ENCODE data around the gene ANKIB1.

ANKIB1 gene

DNA sequence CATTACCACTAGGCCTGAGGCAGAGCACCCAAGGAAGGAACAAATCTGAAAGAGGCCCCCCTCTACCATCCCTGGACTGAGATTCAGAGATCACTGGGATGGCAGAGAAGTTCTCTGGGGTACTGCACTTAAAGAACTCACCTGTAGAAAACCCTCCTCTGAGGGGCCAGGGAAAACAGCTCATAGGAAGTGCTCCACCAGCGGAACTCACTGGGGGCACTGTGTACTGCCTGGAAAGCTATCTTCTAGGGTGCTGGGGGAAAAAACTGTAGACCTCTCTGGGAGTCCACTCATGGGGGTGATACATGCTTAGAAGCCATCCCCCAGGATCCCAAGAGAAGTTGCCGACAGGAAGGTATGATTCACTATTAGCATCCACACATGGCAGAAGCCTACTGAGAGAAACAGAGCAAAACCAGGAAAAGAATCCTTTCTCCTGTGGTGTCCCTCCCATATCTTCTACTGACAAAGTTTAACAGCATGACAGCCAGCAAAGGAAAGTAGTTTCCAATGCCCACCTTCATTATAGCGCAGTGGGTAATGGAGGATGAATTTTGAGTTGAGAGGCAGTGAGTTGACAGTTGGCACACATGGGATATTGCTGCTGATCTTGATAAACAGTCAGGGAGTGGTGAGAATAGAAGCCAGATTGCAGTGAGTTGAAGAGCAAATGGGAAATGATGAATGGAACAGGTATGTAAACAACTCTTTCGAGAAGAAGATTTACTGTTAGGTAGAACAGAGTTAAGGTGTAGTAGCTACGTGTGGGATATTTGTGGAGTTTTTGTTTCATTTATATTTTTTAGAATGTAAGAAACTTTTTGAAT, 20.9 kb downstream of the ANKIB1 start:
- DNase-seq (ENCODE audit: low spot score) = no peak

DNA sequence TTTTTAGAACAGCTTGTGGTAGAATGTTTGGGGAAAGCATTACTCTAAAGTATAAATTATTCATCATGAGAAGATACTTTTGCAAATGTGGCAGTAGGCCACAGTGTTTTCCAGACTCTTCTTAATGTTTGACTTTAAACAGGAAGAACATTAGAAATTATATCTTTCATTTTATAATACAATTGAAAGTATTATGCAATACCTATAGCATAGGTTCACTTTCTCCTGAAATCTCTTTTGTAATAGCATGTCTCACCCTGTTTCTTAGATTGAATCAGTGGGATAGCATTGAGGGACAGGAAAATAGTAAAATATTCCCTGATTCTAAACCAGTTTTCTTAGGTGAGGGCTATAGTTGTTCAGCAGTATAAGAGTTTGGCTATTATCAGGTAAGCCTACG, 23.1 kb downstream of the ANKIB1 start:
- no peak for DNase-seq (ENCODE audit: low spot score)

DNA sequence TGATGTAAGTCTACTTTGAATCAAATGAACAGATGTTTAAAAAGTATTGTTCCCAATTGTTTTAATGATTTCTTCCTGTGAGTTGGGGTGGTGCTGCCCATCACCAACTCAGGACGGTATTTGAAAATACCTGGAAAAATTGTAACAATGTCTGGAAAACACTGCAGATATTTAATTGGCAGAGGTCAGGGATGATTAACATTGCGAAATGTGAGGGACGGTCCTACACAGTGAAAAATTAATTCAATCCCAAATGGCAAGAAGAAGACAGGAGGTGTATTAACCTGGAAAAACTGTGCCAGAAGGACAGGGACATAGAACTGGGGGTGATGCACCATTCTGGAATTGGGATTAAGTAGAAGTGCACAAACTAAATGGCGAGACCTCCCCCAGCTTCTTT, 29.6 kb downstream of the ANKIB1 start:
- DNase-seq (ENCODE audit: low spot score) = no peak

DNA sequence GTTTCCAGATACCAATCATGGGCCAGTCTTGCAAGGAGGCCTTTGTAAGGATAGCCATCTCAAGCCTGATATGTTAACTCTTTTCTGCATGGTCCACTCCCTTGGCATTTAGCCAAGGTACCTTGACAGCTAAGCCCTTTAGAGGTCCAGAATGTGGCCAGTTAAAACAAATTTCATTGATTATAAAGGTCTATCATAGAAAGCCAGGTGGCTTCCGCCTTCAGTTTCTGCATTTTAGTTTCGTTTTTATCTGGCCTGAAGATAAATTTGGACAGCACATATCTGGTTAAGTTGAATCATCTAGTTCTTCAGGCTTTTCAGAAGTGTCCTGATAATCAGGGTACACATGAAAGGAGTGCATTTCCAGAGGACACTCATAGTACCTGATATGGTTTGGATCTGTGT, 30.7 kb downstream of the ANKIB1 start:
- DNase-seq (ENCODE audit: low spot score) = no peak

DNA sequence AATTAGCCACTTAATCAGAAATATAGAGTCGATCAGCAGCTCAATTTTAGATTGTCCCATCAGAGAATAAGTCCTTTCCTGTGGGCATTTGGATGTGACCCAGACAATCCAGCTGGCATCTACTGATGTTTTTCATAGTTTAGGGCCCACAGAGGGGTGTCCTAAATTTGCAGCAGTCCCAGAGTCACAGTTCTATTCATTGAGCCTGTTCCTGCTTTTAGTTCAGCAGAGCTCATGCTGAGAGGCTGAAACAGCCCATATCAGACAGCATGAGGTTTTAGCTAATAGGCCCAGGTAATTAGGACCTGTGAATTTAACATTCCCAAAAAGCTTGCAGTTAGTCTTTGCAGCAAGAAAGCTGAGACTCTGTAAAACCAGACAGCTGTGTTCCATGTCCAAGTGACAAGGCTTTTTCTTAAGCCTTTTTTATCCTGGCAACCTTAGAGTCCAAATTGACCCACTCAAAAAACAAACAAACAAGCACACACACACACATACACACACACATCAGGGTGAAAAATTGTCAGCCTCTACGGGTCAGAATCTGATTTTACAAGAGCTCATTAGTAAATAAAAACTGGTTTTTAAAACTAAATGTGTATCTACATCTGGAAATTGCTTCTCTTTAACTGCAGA, 33.7 kb downstream of the ANKIB1 start:
- DNase-seq (ENCODE audit: low spot score) = no peak

DNA sequence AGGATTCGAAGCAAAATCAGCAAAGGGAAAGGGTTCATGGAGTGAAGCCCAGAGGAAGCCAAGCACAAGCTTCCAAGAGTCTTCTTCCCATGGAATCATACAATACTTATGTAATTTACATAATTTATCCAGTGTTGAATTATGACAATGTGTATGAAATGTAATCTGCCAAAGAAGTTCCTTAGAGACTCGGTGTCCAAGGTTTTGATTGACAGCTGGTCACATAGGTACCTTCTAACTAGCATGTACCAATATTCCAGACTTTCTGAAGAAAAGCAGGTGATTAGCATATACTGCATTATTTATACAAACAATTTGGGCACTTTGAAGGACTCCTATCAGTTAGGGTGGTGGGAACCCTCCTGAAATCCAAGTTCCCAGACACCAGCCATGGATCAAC, 35.3 kb downstream of the ANKIB1 start:
- no peak for DNase-seq (ENCODE audit: low spot score)

DNA sequence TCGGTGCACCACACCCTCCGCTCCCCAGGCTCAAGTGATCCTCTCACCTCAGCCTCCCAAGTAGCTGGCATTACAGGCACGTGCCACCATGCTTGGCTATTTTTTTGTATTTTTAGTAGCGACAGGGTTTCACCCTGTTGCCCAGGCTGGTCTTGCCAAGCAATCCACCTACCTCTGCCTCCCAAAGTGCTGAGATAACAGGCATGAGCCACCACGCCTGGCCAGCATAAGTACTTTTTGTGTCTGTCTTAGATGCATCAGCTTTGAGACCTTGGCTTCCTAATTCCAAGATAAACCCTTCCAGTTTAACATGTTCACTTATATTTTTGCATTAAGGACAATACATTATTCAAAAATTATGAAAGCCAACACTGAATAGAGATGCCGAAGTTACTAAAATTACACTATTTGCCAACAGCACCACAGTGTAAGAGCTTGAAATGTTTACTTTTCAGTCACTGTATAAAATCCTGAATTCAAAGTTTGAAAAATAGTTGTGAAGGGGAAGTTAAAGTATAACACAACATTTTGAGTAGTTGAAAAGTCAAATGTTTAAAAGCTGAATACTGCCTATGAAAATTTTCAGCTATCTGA, 36.5 kb downstream of the ANKIB1 start:
- DNase-seq (ENCODE audit: low spot score) = no peak

DNA sequence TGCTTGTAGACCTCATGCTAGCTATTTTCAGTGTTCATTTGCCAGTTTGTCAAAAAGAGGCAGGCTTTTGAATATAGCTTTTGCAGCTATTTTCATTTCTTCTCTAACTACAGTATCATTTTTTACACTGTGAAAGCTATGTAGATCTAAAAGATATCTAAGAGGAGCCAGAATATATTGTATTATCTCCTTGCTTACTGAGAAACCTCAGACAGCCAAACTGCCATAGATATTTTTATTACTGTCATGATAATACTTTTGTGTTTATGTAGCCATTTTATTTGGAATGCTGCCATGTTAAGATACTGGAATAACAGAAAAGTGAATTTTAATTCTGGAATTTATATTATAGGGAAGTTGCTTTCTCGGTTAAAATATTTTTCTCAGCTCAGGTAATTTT, 37.2 kb downstream of the ANKIB1 start:
- DNase-seq (ENCODE audit: low spot score) = no peak

DNA sequence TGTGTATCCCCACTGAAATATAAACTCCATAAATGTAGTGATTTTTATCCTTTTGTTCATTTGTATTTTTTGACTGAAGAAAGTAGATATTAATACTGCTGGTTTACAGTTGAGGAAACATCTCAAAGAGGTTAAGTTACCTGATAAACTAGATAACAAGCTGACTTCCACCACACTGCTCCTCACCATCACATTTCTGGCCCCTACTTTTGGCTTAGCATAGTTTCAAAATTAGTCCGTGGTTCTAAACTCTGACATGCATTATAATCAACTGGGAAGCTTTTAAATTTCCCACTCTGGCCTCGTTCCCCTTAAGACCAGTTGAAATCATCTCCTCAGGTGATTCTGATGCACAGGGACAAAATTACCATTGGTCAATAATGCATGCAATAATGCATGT, 43.5 kb downstream of the ANKIB1 start:
- no peak for DNase-seq (ENCODE audit: low spot score)

DNA sequence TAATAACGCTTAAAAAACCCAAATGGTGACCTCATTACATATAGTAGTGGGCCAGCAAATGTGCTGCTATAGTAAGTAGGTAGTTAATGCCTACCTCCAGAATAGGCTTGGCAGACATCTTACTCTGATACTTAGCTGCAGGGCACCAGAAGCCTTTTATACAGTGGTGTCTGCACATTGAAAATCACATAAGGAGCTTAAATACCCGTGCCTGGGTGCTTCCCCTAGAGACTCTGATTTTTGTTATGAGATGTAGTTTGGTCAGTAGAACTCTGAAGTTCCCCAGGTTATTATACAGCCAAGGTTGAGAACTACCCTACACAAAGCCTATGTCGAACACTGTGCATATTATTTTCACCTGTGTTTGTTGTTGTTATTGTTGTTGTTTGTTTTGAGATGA, 47.2 kb downstream of the ANKIB1 start:
- DNase-seq (ENCODE audit: low spot score) = no peak

DNA sequence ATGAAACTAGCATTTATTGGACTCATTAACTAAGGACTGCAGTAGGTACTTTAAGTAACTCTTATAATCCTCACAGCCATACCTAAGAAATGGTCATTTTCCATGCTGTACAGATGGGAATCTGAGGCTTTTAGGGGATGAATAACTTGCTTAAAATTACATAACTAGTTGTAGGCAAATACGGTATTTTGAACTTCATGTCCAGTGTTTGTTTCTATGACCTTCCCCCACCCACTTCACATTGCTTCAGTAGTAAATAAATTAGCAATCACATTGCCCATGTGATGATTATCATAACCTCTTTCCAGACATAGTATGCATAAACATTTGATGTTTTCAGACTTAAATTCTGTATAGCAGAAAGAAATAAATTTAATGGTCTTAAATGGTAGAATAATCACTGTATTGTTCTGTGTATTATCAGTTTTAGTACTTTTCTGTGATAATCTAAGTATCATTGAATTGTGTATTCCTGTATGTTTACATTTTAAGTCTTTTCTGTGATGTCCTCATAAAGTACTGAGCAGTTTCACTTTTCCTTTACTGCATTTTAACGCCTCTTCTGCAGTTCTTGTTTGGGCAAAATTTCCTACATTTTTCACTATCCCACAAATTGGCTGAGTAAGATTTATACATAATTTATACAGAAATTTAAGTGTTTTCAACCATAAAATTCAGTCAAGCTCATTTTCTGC, 48.3 kb downstream of the ANKIB1 start:
- no peak for DNase-seq (ENCODE audit: low spot score)

DNA sequence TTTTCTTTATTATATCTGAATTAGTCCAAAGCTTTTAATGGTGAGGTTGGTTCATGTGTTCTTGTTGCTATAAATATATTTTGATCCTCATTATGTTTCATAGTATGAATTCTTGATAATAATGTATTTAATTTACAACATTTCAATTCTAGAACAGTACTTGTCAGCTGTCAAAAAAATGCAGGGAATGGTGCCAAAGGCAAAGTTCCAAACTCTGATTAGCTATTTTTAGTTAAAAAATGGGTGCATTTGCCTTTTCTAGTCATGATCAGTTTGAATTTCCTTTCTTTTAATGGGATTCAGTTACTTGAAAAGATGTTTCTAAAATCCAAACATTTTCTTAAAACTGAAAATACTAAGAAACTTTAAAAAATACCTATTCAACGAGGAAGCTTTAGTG, 49.6 kb downstream of the ANKIB1 start:
- no peak for DNase-seq (ENCODE audit: low spot score)

DNA sequence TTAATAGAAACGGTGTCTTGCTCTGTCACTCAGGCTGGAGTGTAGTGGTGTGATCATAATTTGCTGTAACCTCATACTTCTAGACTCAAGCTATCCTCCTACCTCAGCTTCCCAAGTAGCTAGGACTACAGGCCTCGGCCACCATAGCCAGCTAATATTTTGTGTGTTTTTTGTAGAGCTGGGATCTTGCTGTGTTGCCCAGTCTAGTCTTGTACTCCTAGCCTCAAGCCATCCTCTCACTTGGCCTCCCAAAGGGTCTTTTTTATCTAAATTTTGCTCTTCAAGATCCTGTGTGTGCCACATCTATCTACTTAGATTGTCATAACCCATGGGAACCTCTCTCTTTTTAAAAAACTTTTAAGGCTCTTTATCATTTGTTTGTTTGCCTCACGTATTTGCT, 50.5 kb downstream of the ANKIB1 start:
- no peak for DNase-seq (ENCODE audit: low spot score)

DNA sequence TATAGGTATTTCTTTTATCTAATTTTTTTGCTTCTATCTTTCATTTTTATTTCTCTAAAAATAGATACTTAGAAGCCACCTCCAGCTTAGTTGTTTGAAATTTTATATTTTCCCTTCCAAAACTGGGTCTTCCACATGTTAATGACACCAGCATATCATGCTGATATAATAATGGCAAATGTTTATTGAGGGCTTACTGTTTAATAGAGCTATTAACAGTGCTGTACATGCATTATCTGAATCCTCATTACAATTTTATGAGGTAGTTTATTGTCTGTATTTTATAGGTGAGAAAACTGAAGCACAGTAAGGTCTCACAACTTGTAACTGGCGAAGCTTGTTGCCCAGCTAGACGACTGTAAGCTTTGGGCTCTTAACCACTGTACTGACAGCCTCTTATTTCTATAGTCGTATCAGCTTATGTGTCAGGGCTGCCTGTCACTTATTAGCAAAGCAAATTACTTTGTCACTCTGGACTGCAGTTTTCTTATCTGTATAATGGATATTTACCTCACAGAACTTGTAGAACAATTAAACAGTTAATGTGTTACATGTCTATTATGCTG, 51.2 kb downstream of the ANKIB1 start:
- no peak for DNase-seq (ENCODE audit: low spot score)

DNA sequence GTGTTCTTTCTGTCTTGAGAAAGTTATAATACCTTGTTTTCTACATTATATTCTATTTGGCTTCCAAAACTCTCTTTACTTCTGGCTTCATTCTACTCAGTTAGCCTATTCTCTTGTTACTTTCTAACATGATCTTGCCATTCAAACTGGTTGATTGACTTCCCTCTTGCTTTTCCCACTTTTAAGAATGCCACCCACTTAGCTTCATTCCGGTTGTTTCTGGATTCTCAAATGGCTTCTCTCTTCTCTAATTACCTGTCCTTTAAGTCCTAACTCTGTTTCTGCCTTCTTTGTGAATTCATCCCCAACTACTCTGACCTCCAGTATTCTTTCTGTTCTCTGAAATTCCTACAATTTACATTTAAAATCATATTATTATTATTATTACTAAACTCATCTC, 52.0 kb downstream of the ANKIB1 start:
- DNase-seq (ENCODE audit: low spot score) = no peak

DNA sequence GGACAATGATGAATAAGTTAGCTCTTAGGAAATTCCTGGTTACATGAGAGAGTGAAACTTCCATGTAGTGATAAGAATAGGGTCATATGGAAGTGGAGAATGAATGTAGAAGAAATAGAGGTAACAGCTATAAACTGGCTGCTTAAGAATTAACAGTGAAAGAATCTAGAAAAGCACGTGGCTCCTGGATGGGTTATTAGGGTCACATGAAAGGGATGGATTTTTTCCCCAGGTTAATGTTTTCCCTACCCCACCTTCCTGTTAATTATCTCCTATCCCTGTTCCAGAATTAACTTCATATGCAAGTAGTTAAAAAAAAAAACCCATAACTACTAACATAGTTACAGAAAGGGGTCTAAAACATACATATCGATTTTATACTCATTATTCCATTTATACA, 58.0 kb downstream of the ANKIB1 start:
- DNase-seq (ENCODE audit: low spot score) = no peak

DNA sequence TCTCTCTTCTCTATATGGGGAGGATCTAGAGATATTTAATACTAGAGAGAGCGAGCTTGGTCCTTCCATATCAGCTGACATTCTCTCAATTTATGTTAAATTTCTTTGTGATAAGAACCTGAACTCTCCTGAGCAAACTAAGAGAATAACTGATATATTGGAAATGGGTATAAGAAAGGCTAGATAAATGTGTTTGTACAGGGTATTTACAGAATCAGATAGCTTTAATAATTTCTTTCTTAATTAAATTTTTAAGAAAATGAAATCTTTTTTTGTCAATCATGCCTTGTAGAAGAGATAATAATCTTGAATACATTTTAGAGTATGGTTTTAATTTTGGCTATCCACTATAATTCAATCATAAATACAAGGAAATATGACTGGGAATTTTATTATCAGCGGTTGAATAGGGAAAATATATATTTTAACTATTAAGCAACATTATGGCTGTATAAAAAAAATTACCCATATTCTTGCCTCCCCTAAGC, 58.7 kb downstream of the ANKIB1 start:
- DNase-seq (ENCODE audit: low spot score) = no peak

DNA sequence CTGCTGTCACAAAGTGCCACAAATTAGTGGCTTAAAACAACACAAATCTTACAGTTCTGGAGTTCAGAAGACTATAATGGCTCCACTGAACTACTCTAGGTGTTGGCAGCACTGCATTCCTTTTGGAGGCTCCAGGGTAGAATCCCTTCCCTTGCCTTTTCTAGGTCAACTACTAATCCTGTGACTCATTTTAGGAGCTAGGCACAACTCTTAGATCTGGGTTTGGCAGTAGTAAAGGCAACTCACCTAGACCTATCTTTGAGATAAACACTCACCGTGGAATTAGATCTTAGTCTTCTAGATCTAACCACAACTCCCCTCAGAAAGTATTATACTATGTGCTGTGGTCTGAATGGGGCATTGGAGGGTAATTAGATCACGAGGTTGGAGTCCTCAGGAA, 60.4 kb downstream of the ANKIB1 start:
- no peak for DNase-seq (ENCODE audit: low spot score)

DNA sequence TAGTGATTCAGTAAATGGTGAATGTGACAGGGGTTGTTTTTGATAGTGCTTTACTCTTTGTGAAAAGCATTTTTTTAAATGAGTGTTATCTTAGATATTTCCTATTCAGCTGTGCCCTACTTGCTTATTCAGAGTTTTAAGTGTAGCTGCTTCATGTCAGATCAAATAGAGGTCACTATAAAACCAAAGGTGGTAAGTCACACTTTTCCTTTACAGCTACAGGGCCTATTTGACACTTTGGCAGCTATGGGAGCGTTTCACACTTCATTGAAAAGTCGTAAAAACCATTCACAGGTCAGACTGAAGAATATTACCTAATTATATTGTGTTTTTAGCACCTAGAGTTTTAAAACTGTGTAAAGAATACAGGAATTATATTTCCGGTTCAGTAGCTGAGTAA, 67.3 kb downstream of the ANKIB1 start:
- DNase-seq (ENCODE audit: low spot score) = no peak

DNA sequence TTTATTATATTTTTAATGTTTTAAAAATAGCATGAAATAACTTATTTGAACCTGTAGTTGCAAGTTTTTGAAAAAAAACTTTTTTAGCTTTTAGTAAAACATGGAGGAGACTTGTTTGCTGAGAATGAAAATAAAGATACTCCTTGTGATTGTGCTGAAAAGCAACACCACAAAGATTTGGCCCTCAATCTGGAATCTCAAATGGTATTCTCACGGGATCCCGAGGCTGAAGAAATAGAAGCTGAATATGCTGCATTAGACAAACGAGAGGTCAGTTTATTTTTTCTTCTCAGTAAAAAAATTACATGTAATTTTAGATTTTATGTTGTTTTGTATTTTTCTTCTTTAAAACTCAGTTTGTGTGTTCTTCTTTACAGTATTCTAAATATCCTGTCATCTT, 73.5 kb downstream of the ANKIB1 start:
- no peak for DNase-seq (ENCODE audit: low spot score)

DNA sequence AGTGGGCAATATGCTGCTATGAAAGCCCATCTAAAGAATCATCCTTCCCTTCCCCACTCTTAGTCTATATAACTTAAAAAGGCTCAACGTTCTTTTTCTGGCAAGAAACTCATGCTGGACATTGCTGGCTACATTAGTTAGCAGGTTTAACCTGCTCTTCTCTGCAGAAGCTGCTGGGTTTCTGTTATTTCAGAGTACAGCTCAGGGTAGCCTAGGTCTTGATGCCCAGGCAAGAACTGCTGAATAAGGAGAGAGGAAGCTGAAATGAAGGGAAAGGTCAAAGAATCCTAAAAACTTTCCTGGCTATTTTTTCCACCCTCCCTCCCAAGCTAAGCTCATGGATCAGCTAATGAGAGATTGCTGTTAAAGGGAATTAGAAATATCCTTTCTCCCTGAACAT, 79.4 kb downstream of the ANKIB1 start:
- no peak for DNase-seq (ENCODE audit: low spot score)

DNA sequence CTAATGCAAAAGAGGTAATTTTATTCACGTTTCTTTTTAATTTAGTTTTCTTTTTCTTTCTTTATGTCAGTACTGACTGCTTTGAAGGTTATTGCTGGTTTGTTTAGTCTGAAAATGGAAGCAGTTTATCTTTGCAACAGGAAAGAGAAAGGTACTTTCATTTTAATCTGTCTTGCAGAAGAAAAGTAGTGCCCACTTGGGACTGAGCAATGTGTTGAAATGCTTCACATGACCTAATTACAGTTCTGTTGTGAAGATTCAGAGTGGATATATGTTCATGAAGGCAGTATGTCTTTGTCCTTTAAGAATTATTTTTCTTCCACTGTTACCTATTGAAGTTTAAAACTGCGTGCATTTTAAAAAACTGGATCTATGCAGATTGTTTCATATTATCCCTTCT, 80.1 kb downstream of the ANKIB1 start:
- DNase-seq (ENCODE audit: low spot score) = no peak

Data from germinal center (tissue), 1 donor.